C1 segment of cervical spinal cord (tissue), 14 donors: ENCODE results near the gene NAV2.

Experiments used
- DNase-seq, 14 donors: peaks; one replicate each; lab custom pipeline; 2025; lab: John Stamatoyannopoulos, UW

Gene NAV2

GRCh38 chr11:19808076-19808911 lies 95.7 kb downstream of the NAV2 start:
- no peak for DNase-seq

GRCh38 chr11:19810852-19811251 lies 98.2 kb downstream of the NAV2 start:
- DNase-seq: no peak

GRCh38 chr11:19811380-19811779 lies 98.7 kb downstream of the NAV2 start:
- peak in 1 of 14 donors; percentile 31 for DNase-seq

GRCh38 chr11:19812096-19812495 lies 99.5 kb downstream of the NAV2 start:
- DNase-seq: no peak

- DNase-seq: no peak
Measured at GRCh38 chr11:19812710-19813109, 100.1 kb downstream of the NAV2 start.

GRCh38 chr11:19813158-19813879 lies 100.7 kb downstream of the NAV2 start:
- peak in 2 of 14 donors; percentile 19 to 50 for DNase-seq

- peak in 1 of 14 donors; percentile 6 for DNase-seq
Measured at GRCh38 chr11:19814421-19814820, 101.8 kb downstream of the NAV2 start.

- DNase-seq: peak in 4 of 14 donors; percentile 34 to 81 (median 49)
Measured at GRCh38 chr11:19816040-19816439, 103.4 kb downstream of the NAV2 start.

- no peak for DNase-seq
Measured at GRCh38 chr11:19816817-19817216, 104.2 kb downstream of the NAV2 start.

- DNase-seq: no peak
Measured at GRCh38 chr11:19817265-19817851, 104.7 kb downstream of the NAV2 start.

- no peak for DNase-seq
Measured at GRCh38 chr11:19817870-19818269, 105.2 kb downstream of the NAV2 start.

- no peak for DNase-seq
Measured at GRCh38 chr11:19818619-19819018, 106.0 kb downstream of the NAV2 start.

GRCh38 chr11:19819148-19819547 lies 106.5 kb downstream of the NAV2 start:
- no peak for DNase-seq

GRCh38 chr11:19820100-19820499 lies 107.5 kb downstream of the NAV2 start:
- DNase-seq: no peak

- no peak for DNase-seq
Measured at GRCh38 chr11:19821412-19821875, 108.8 kb downstream of the NAV2 start.

GRCh38 chr11:19821993-19822392 lies 109.4 kb downstream of the NAV2 start:
- DNase-seq: no peak

GRCh38 chr11:19822531-19822930 lies 109.9 kb downstream of the NAV2 start:
- peak in 1 of 14 donors; percentile 66 for DNase-seq

GRCh38 chr11:19826606-19827005 lies 114.0 kb downstream of the NAV2 start:
- DNase-seq: no peak

- DNase-seq: peak in 1 of 14 donors; percentile 19
Measured at GRCh38 chr11:19827399-19828135, 114.9 kb downstream of the NAV2 start.

- no peak for DNase-seq
Measured at GRCh38 chr11:19828382-19829108, 115.9 kb downstream of the NAV2 start.
